Liver (tissue), 9 donors: Measurements from ENCODE around the gene ATG9A. TPM values are rescaled to one million over a fixed set of nuclear protein-coding genes. Genes with fewer than 3 reads are reported as not detected.

Source experiments
- DNase-seq: peaks from one replicate; pipeline ENCODE4 v3.0.0-alpha.2; 2017; ENCODE audit warnings: low spot score
- H3K27ac ChIP-seq, 2 donors: one replicate each; pipeline ENCODE4 v1.7.0; 2013; ENCODE audit warnings: inconsistent platforms in 2 of 2, low read length in 2 of 2, control low read depth in 1 of 2, low read depth in 1 of 2, mild to moderate bottlenecking in 1 of 2
- H3K27me3 ChIP-seq, 4 donors: one replicate each; pipeline versions ENCODE4 v1.6.1 to v1.7.0; 2013; ENCODE audit warnings: low read length in 3 of 4, inconsistent platforms in 1 of 4, mild to moderate bottlenecking in 1 of 4, moderate library complexity in 1 of 4; ENCODE audit not compliant: control insufficient read depth in 4 of 4, insufficient read depth in 4 of 4
- H3K36me3 ChIP-seq, 4 donors: one replicate each; pipeline versions ENCODE4 v1.6.1 to v1.7.0; 2013; ENCODE audit warnings: low read length in 3 of 4, mild to moderate bottlenecking in 3 of 4, low read depth in 1 of 4, moderate library complexity in 1 of 4; ENCODE audit not compliant: control insufficient read depth in 4 of 4, insufficient read depth in 3 of 4
- H3K4me1 ChIP-seq, 4 donors: one replicate each; pipeline versions ENCODE4 v1.6.1 to v1.7.0; 2013; ENCODE audit warnings: low read length in 3 of 4, mild to moderate bottlenecking in 3 of 4, moderate library complexity in 1 of 4; ENCODE audit not compliant: control insufficient read depth in 4 of 4, insufficient read depth in 4 of 4
- H3K4me3 ChIP-seq, 3 donors: one replicate each; pipeline versions ENCODE4 v1.6.1 to v1.7.0; 2013; ENCODE audit warnings: low read length in 3 of 3, control low read depth in 1 of 3, low read depth in 1 of 3, mild to moderate bottlenecking in 1 of 3
- H3K9ac ChIP-seq, 2 donors: one replicate each; pipeline ENCODE4 v1.7.0; 2013; ENCODE audit warnings: low read length in 2 of 2, mild to moderate bottlenecking in 2 of 2, moderate library complexity in 2 of 2, control low read depth in 1 of 2, low read depth in 1 of 2
- H3K9me3 ChIP-seq, 4 donors: one replicate each; pipeline versions ENCODE4 v1.6.1 to v1.7.0; 2013; ENCODE audit warnings: low read length in 3 of 4; ENCODE audit not compliant: control insufficient read depth in 4 of 4
- EGR1 ChIP-seq, 2 donors: IDR thresholded peaks; 2 replicates each; pipeline ENCODE4 v1.6.1; 2016 to 2018; ENCODE audit warnings: antibody characterized with exemption in 2 of 2, low read depth in 2 of 2
- FOXA1 ChIP-seq: IDR thresholded peaks from 2 replicates; pipeline ENCODE4 v1.6.1; 2016; ENCODE audit warnings: antibody characterized with exemption
- FOXA2 ChIP-seq: IDR thresholded peaks from 2 replicates; pipeline ENCODE4 v1.6.1; 2016; ENCODE audit warnings: antibody characterized with exemption
- HNF4A ChIP-seq, 2 donors: conservative IDR thresholded peaks; 2 replicates each; pipeline ENCODE4 v1.6.1; 2016; ENCODE audit warnings: antibody characterized with exemption in 2 of 2, mild to moderate bottlenecking in 2 of 2
- JUND ChIP-seq, 2 donors: IDR thresholded peaks; 2 replicates each; pipeline ENCODE4 v1.6.1; 2016; ENCODE audit warnings: antibody characterized with exemption in 2 of 2
- NR2F2 ChIP-seq: IDR thresholded peaks from 2 replicates; pipeline ENCODE4 v1.6.1; 2016; ENCODE audit warnings: antibody characterized with exemption
- REST ChIP-seq: IDR thresholded peaks from 2 replicates; pipeline ENCODE4 v1.6.1; 2016; ENCODE audit warnings: antibody characterized with exemption, mild to moderate bottlenecking
- RXRA ChIP-seq, 2 donors: IDR thresholded peaks; 2 replicates each; pipeline ENCODE4 v1.6.1; 2017 to 2018; ENCODE audit warnings: antibody characterized with exemption in 2 of 2, mild to moderate bottlenecking in 1 of 2
- SP1 ChIP-seq: IDR thresholded peaks from 2 replicates; pipeline ENCODE4 v1.6.1; 2018; ENCODE audit warnings: antibody characterized with exemption, mild to moderate bottlenecking
- WGBS: extraction: QIAGEN DNeasy Blood & Tissue Kit; methylation state at CpG from one replicate; pipeline ENCODE4 v1.1.7; 2013; 5-methylcytosine and 5-hydroxymethylcytosine counted together
- polyA plus RNA-seq, 2 donors: library from polyadenylated mRNA; stranded (reverse) in 1 of 2; unstranded in 1 of 2; fragments of 200-250 nt in 1 of 2; fragments of >200 nt in 1 of 2; fragmentation: Nextera tagmentation in 1 of 2; extraction: Ambion mirVana in 1 of 2; gene quantifications; one replicate each; pipeline versions ENCODE4 v1.2.1 to v1.2.3, GENCODE V29; 2013 to 2015
- total RNA-seq, 2 donors: library from RNA; depleted of rRNA; stranded (reverse); fragments of >200 nt; gene quantifications; one replicate each; pipeline ENCODE4 v1.2.3, GENCODE V29; 2014
- donor health status: healthy.
- donor health status: healthy.
- donor health status: healthy.
- donor health status: healthy.
- donor health status: healthy.

Gene ATG9A
- total and polyA plus RNA-seq, 4 donors, result 24.3 to 68.1 (median 37.9) TPM

GRCh38 chr2:219219784-219220532 lies 9.5 kb downstream of the ATG9A start:
- Histone ChIP-seq H3K9ac (no peak overlapping the region), H3K27ac (no peak overlapping the region), H3K36me3 (peaks cover 21 to 45% (median 40%) of the 10 kb centered on the region in 4 donors), H3K27me3 (no peaks in the 10 kb centered on the region), H3K4me3 (no peak overlapping the region), H3K4me1 (peaks cover 5 to 27% (median 19%) of the 10 kb centered on the region in 4 donors), H3K9me3 (no peaks in the 10 kb centered on the region)
- no peak for DNase-seq
- 95% methylated on average over 18 of the region's 18 CpGs for WGBS
- TF ChIP-seq JUND (IDR thresholded peaks at IDR 0.05), result no peak
- no peak for TF ChIP-seq EGR1 (IDR thresholded peaks at IDR 0.05; ENCODE audit: low read depth in 2 of 2)
- TF ChIP-seq FOXA1, result no peak
- TF ChIP-seq SP1, result no peak
- TF ChIP-seq REST, result no peak

- Histone ChIP-seq H3K4me3 (peak within 1 kb of the TSS; percentile 51 to 64 (median 52)), H3K4me1 (peaks cover 5 to 27% (median 19%) of the 10 kb centered on the region in 4 donors), H3K27ac (peak within 1 kb of the TSS; percentile 85 to 92), H3K36me3 (peaks cover 17 to 43% (median 35%) of the 10 kb centered on the region in 4 donors), H3K9me3 (no peaks in the 10 kb centered on the region), H3K27me3 (no peaks in the 10 kb centered on the region), H3K9ac (peak within 1 kb of the TSS; percentile 10 to 48)
- TF ChIP-seq SP1 (peak; percentile 70), FOXA2 (no peak), RXRA (IDR thresholded peaks at IDR 0.05) (no peak), HNF4A (conservative IDR thresholded peaks at IDR 0.05) (no peak), REST (peak; percentile 50), NR2F2 (no peak)
- DNase-seq, result peak; percentile 97
- WGBS, result 16% methylated on average over 71 of the region's 71 CpGs
These were observed 10.4 kb downstream of the ATG9A start, which contains the start of gene ABCB6 for GRCh38 chr2:219218732-219219701. Gene ABCB6 (minus strand): TSS chr2:219218958. CDS start chr2:219218673, 285 bp downstream.
